Measurements from ENCODE around the gene C7orf57. TPM values are rescaled to one million over a fixed set of nuclear protein-coding genes. Genes with fewer than 3 reads are reported as not detected.
A peak's percentile ranks its signal among the peaks of the same experiment; 100 is the strongest.

C7orf57 gene
- total RNA-seq, 4 donors from 2014 or later, result not detected

GRCh38 chr7:48098846-48099245, 63.5 kb downstream of the C7orf57 start:
- in situ Hi-C loops (cut with MboI; ENCODE audit: low pct_ligation_motif_present in 1 of 4, low pct_unique_long_range_greater_than_20kb in 1 of 4, low sequenced_read_pairs in 3 of 4) (no loop called here), intact Hi-C loops (cut with DNase I; ENCODE audit: low total_unique reads) (no loop called here)

DNA sequence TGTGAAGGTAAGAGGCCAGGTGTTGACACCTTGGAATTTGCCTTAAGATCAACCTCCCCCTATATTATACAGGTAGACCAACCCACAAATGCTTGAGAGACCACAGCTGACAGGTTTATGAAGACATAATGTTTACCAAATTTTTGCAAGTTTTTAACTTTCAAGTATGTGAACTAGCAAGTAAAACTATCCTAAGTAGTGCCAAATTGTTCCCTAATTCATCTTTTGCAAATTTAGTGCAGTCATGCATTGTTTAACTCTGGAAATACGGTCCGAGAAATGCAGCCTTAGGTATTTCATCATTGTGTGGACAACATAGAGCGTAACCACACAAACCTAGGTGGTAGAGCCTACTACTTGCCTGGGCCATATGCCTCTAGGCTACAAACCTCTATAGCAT, 64.4 kb downstream of the C7orf57 start:
- Histone ChIP-seq H3K4me3 (no peak overlapping the region), H3K4me1 (peaks cover 0 to 4% (median 2%) of the 10 kb centered on the region in 4 donors), H3K27me3 (no peaks in the 10 kb centered on the region), H3K36me3 (peaks cover 0 to 28% (median 10%) of the 10 kb centered on the region in 4 donors), H3K27ac (no peak overlapping the region), H3K9me3 (no peaks in the 10 kb centered on the region)
- WGBS, 2 donors (ENCODE audit: low coverage in 1 of 2), result 70 to 85% methylated on average over 2 to 3 of the region's 3 CpGs
- no peak for DNase-seq
- TF ChIP-seq POLR2AphosphoS5 (IDR thresholded peaks at IDR 0.05) (no peak), POLR2A (IDR thresholded peaks at IDR 0.05) (no peak), EP300 (IDR thresholded peaks at IDR 0.05; ENCODE audit: low read depth) (no peak)
- TF ChIP-seq, protein P1, sequence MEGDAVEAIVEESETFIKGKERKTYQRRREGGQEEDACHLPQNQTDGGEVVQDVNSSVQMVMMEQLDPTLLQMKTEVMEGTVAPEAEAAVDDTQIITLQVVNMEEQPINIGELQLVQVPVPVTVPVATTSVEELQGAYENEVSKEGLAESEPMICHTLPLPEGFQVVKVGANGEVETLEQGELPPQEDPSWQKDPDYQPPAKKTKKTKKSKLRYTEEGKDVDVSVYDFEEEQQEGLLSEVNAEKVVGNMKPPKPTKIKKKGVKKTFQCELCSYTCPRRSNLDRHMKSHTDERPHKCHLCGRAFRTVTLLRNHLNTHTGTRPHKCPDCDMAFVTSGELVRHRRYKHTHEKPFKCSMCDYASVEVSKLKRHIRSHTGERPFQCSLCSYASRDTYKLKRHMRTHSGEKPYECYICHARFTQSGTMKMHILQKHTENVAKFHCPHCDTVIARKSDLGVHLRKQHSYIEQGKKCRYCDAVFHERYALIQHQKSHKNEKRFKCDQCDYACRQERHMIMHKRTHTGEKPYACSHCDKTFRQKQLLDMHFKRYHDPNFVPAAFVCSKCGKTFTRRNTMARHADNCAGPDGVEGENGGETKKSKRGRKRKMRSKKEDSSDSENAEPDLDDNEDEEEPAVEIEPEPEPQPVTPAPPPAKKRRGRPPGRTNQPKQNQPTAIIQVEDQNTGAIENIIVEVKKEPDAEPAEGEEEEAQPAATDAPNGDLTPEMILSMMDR (IDR thresholded peaks at IDR 0.05), result no peak
- intact Hi-C loops (cut with DNase I; ENCODE audit: low total_unique reads) (no loop called here), in situ Hi-C loops (cut with MboI; ENCODE audit: low pct_ligation_motif_present in 1 of 4, low pct_unique_long_range_greater_than_20kb in 1 of 4, low sequenced_read_pairs in 3 of 4) (no loop called here)

More at GRCh38 chr7:48098846-48099245, 63.5 kb downstream of the C7orf57 start:
- Histone ChIP-seq H3K4me3 (no peak overlapping the region), H3K36me3 (peaks cover 0 to 22% (median 10%) of the 10 kb centered on the region in 4 donors), H3K27ac (no peak overlapping the region), H3K4me1 (peaks cover 0 to 4% (median 2%) of the 10 kb centered on the region in 4 donors), H3K9me3 (no peaks in the 10 kb centered on the region), H3K27me3 (no peaks in the 10 kb centered on the region)
- 69 to 80% methylated on average over 3 to 4 of the region's 4 CpGs for WGBS, 2 donors (ENCODE audit: low coverage in 1 of 2)
- TF ChIP-seq, protein P1 (IDR thresholded peaks at IDR 0.05), result no peak
- TF ChIP-seq EP300 (IDR thresholded peaks at IDR 0.05; ENCODE audit: low read depth) (no peak), POLR2A (IDR thresholded peaks at IDR 0.05) (no peak), POLR2AphosphoS5 (IDR thresholded peaks at IDR 0.05) (no peak)
- DNase-seq, result no peak

DNA sequence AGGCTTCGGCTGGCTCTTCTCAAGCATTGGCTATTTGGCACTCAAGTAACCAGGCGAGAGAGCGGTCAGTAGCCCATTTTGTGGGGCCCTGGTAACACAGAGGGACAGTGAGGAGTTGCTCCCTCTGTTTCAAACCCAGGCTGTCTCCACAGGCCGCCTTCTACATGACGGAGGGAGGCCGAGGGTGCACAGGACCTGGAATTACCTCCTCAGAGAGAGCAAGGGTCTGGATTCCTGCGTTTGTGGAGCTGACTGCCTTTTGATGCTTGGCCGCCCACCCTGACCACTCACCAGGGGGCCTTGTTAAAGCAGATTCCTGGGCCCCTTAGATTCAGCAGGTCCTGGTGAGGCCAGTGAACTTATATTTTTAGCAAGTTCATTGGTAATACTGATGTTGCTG, 66.0 kb downstream of the C7orf57 start:
- Histone ChIP-seq H3K36me3 (peaks cover 0 to 35% (median 10%) of the 10 kb centered on the region in 4 donors), H3K27me3 (no peaks in the 10 kb centered on the region), H3K4me1 (peaks cover 0 to 4% (median 0%) of the 10 kb centered on the region in 4 donors), H3K9me3 (no peaks in the 10 kb centered on the region), H3K4me3 (no peak overlapping the region), H3K27ac (no peak overlapping the region)
- 98 to 100% methylated on average over 3 to 8 of the region's 8 CpGs for WGBS, 2 donors (ENCODE audit: low coverage in 1 of 2)
- intact Hi-C loops (cut with DNase I; ENCODE audit: low total_unique reads), result no loop called here
- DNase-seq, result no peak
- TF ChIP-seq POLR2A (IDR thresholded peaks at IDR 0.05) (no peak), POLR2AphosphoS5 (IDR thresholded peaks at IDR 0.05) (no peak), EP300 (IDR thresholded peaks at IDR 0.05; ENCODE audit: low read depth) (no peak)
- TF ChIP-seq, protein P1 (IDR thresholded peaks at IDR 0.05), result no peak
- in situ Hi-C loops (cut with MboI; ENCODE audit: low pct_ligation_motif_present in 1 of 4, low pct_unique_long_range_greater_than_20kb in 1 of 4, low sequenced_read_pairs in 3 of 4), result no loop called here

DNA sequence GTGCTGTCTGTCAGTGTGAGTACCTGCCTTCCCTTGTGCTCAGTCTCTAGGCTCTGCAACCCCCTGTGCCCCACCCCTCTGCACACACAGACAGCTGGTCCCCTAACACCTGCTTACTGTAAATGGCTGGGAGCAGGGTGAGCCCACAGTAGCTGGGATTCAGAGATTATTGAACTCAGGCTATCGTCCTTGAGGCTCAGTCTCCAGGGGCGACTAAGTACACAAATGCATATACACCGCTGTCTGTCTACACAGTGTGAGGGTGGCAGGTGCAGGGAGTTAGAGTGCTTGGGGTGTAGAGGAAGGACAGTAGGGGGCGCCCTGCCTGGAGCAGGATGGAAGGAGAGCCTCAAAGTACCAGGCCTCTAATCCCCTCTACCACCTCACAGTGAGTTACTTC, 66.6 kb downstream of the C7orf57 start:
- no peaks in the 10 kb centered on the region for H3K27me3 ChIP-seq
- H3K36me3 ChIP-seq, result peaks cover 0 to 35% (median 12%) of the 10 kb centered on the region in 4 donors
- WGBS, 2 donors (ENCODE audit: low coverage in 1 of 2), result 71% methylated on average over 4 of the region's 4 CpGs; no CpG with 5 or more reads in 1 of the 2 donors
- H3K4me3 ChIP-seq, result no peak overlapping the region
- no peak overlapping the region for H3K27ac ChIP-seq
- H3K9me3 ChIP-seq, result no peaks in the 10 kb centered on the region
- in situ Hi-C loops (cut with MboI; ENCODE audit: low pct_ligation_motif_present in 1 of 4, low pct_unique_long_range_greater_than_20kb in 1 of 4, low sequenced_read_pairs in 3 of 4), result no loop called here
- intact Hi-C loops (cut with DNase I; ENCODE audit: low total_unique reads), result no loop called here
- TF ChIP-seq EP300 (IDR thresholded peaks at IDR 0.05; ENCODE audit: low read depth), result no peak
- TF ChIP-seq, protein P1 (IDR thresholded peaks at IDR 0.05), result peak in 4 of 5 experiments; percentile 9 to 21 (median 11)
- DNase-seq, result no peak
- peaks cover 0 to 4% (median 0%) of the 10 kb centered on the region in 4 donors for H3K4me1 ChIP-seq
